IMR-90 (cell line): ENCODE data around the gene CCSER1. TPM values are rescaled to one million over a fixed set of nuclear protein-coding genes. Genes with fewer than 3 reads are reported as not detected.
"Not testable (repeated sequence)": the region's sequence is repeated elsewhere in the genome, so short reads cannot be mapped to it uniquely, and the experiment has no call there.

Experiments used
- ATAC-seq: fragments of 200-7000 bp; cut with Tn5 transposase; 2 replicates; pipeline ENCODE4 v1.9.1; 2020; ENCODE audit warnings: low read depth, mild to moderate bottlenecking, moderate library complexity
- BruUV-seq: library from RNA; stranded (reverse); fragments of 400-500 nt; replicated peaks from 2 replicates; lab custom pipeline; 2021; lab: Mats Ljungman, UMichigan
- CTCF ChIA-PET: fragments of 300-600 bp; formaldehyde crosslinking; extraction: SDS; loops from one replicate; lab custom pipeline; 2021; ENCODE audit warnings: antibody characterized with exemption; lab: Yijun Ruan, JAX
- POLR2A ChIA-PET: fragments of 300-600 bp; sonication (Branson Sonifier 250); formaldehyde crosslinking; loops from one replicate; lab custom pipeline; 2022; ENCODE audit warnings: antibody characterized with exemption; ENCODE audit not compliant: unreplicated experiment; lab: Charles Lee
- DNase-seq: peaks from one replicate; pipeline ENCODE4 v3.0.0; 2013
- H2AFZ ChIP-seq: replicated peaks from 2 replicates; pipeline ENCODE3; 2013; ENCODE audit warnings: low read length, mild to moderate bottlenecking; ENCODE audit not compliant: poor library complexity
- H2AK5ac ChIP-seq: 2 replicates; pipeline ENCODE4 v1.6.1; 2013; ENCODE audit warnings: low read depth, low read length, inconsistent platforms
- H2AK9ac ChIP-seq: replicated peaks from 2 replicates; pipeline ENCODE3; 2013; ENCODE audit warnings: mild to moderate bottlenecking, low read depth, low read length, moderate library complexity; ENCODE audit not compliant: poor library complexity
- H2BK120ac ChIP-seq: 2 replicates; pipeline ENCODE4 v1.6.1; 2013; ENCODE audit warnings: low read depth, low read length, inconsistent platforms
- H2BK15ac ChIP-seq: 3 replicates; pipeline ENCODE4 v1.6.1; 2013; ENCODE audit warnings: low read depth, low read length, inconsistent platforms
- H2BK20ac ChIP-seq: 2 replicates; pipeline ENCODE4 v1.6.1; 2013; ENCODE audit warnings: low read depth, mild to moderate bottlenecking, inconsistent platforms, low read length, moderate library complexity
- H2BK5ac ChIP-seq: 2 replicates; pipeline ENCODE4 v1.6.1; 2013; ENCODE audit warnings: mild to moderate bottlenecking, low read depth, low read length, inconsistent platforms; ENCODE audit not compliant: poor library complexity, severe bottlenecking
- H3K14ac ChIP-seq: replicated peaks from 2 replicates; pipeline ENCODE4 v1.6.1; 2013; ENCODE audit warnings: low read depth, low read length, inconsistent platforms
- H3K18ac ChIP-seq: 2 replicates; pipeline ENCODE4 v1.6.1; 2013; ENCODE audit warnings: low read depth, low read length, control low read depth
- H3K23ac ChIP-seq: 2 replicates; pipeline ENCODE4 v1.6.1; 2013; ENCODE audit warnings: low read depth, low read length, inconsistent platforms
- H3K27ac ChIP-seq: 2 replicates; pipeline ENCODE4 v1.5.1; 2013; ENCODE audit warnings: mild to moderate bottlenecking, control low read depth, low read length; ENCODE audit not compliant: insufficient read depth
- H3K27me3 ChIP-seq: 2 replicates; pipeline ENCODE4 v1.6.1; 2013; ENCODE audit warnings: low read length; ENCODE audit not compliant: control insufficient read depth, insufficient read depth
- H3K36me3 ChIP-seq: 2 replicates; pipeline ENCODE4 v1.6.1; 2013; ENCODE audit warnings: low read length, mixed read lengths; ENCODE audit not compliant: control insufficient read depth, insufficient read depth
- H3K4ac ChIP-seq: 2 replicates; pipeline ENCODE4 v1.6.1; 2013; ENCODE audit warnings: low read depth, low read length, inconsistent platforms
- H3K4me1 ChIP-seq: 2 replicates; pipeline ENCODE4 v1.6.1; 2013; ENCODE audit warnings: low read length, mixed read lengths; ENCODE audit not compliant: control insufficient read depth, insufficient read depth
- H3K4me2 ChIP-seq: 2 replicates; pipeline ENCODE4 v1.6.1; 2013; ENCODE audit warnings: low read depth, mild to moderate bottlenecking, control low read depth, low read length, moderate library complexity
- H3K4me3 ChIP-seq: 2 replicates; pipeline ENCODE4 v1.5.1; 2013; ENCODE audit warnings: low read depth, mild to moderate bottlenecking, control low read depth, low read length, moderate library complexity; ENCODE audit not compliant: insufficient read depth
- H3K56ac ChIP-seq: 2 replicates; pipeline ENCODE4 v1.6.1; 2013; ENCODE audit warnings: low read length, inconsistent platforms; ENCODE audit not compliant: insufficient read depth; ENCODE audit errors: extremely low read depth
- H3K79me1 ChIP-seq, 2 experiments: 2 replicates each; pipeline ENCODE4 v1.6.1; 2013; ENCODE audit warnings: low read length in 2 of 2, inconsistent platforms in 1 of 2, low read depth in 1 of 2
- H3K9ac ChIP-seq: 2 replicates; pipeline ENCODE4 v1.6.1; 2013; ENCODE audit warnings: low read depth, low read length, control low read depth
- H3K9me1 ChIP-seq: 2 replicates; pipeline ENCODE4 v1.6.1; 2013; ENCODE audit warnings: low read length, inconsistent platforms; ENCODE audit not compliant: insufficient read depth
- H3K9me3 ChIP-seq: 2 replicates; pipeline ENCODE4 v1.6.1; 2013; ENCODE audit warnings: low read length; ENCODE audit not compliant: control insufficient read depth, insufficient read depth
- H4K20me1 ChIP-seq: 2 replicates; pipeline ENCODE4 v1.6.1; 2013; ENCODE audit warnings: low read length, inconsistent platforms; ENCODE audit not compliant: insufficient read depth
- H4K5ac ChIP-seq: 2 replicates; pipeline ENCODE4 v1.6.1; 2013; ENCODE audit warnings: mild to moderate bottlenecking, low read depth, low read length, control low read depth
- H4K8ac ChIP-seq, 2 experiments: 2 replicates each; pipeline ENCODE4 v1.6.1; 2013; ENCODE audit warnings: low read depth in 2 of 2, low read length in 2 of 2, control low read depth in 1 of 2, inconsistent platforms in 1 of 2
- H4K91ac ChIP-seq: 2 replicates; pipeline ENCODE4 v1.6.1; 2013; ENCODE audit warnings: low read depth, low read length, inconsistent platforms; ENCODE audit not compliant: insufficient read depth
- CEBPB ChIP-seq: IDR thresholded peaks from 2 replicates; pipeline ENCODE4 v1.6.1; 2012; ENCODE audit warnings: low read depth, low read length, improper control_type of control experiment
- WGBS, 2 experiments: methylation state at CpG; one replicate each; pipeline versions ENCODE4 v1.1.5 to v1.1.7; 2013; ENCODE audit warnings: missing lambda C conversion rate in 2 of 2; ENCODE audit not compliant: insufficient read length in 1 of 2; ENCODE audit errors: extremely low coverage in 2 of 2; 5-methylcytosine and 5-hydroxymethylcytosine counted together
- dilution Hi-C: fragments of 300-500 bp; cut with HindIII; formaldehyde crosslinking; loops from one replicate; pipeline ENCODE4 v1.14.3; 2018; ENCODE audit warnings: low sequenced_read_pairs; ENCODE audit not compliant: unreplicated experiment
- in situ Hi-C: fragments of 300-500 bp; cut with MboI; formaldehyde crosslinking; loops from 3 replicates; pipeline ENCODE4 v1.14.3; 2019; ENCODE audit warnings: low sequenced_read_pairs, inconsistent platforms, mixed read lengths
- intact Hi-C: fragments of 100-400 bp; cut with micrococcal nuclease; formaldehyde crosslinking; loops from 2 replicates; pipeline ENCODE4 v1.10.0; 2022
- polyA plus RNA-seq, 3 experiments: library from polyadenylated mRNA; depleted of rRNA; stranded (reverse); fragments of >200 nt; gene quantifications; 2 replicates each; pipeline ENCODE4 v1.2.3, GENCODE V29; 2012; ENCODE audit warnings: low replicate concordance in 1 of 3
- total RNA-seq: library from RNA; depleted of rRNA; stranded (reverse); fragments of >200 nt; gene quantifications from 2 replicates; pipeline ENCODE4 v1.2.3, GENCODE V29; 2012

CCSER1 gene
- total and polyA plus RNA-seq, 2 of the 4 experiments (the other 2 are of a cell fraction): not detected

DNA sequence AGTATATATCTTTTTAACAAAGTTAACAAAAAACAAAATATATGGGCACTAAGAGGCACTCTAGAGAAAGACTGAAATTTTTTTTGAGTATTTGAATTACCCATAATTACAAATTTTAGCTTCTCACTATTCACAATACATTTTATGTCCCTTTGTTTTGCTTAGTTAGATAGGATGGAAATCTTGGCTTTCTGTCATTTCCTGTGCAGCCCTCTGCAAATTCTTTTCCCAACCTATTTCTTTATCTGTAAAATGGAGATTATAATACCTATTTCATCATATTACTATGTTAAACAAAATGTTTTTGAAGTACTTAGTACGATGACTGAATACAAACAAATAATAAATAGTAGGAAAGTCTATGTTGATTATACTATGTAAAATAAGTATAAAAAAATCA is 710.0 kb downstream of the CCSER1 start:
- Histone ChIP-seq H2BK20ac (no peak overlapping the region), H2AFZ (no peak overlapping the region), H3K4ac (no peak overlapping the region), H4K8ac (no peak overlapping the region), H3K9ac (no peak overlapping the region), H3K23ac (no peak overlapping the region), H3K18ac (no peak overlapping the region), H3K9me1 (no peaks in the 10 kb centered on the region), H3K56ac (no peak overlapping the region), H2BK15ac (no peak overlapping the region), H4K5ac (no peak overlapping the region), H3K36me3 (no peaks in the 10 kb centered on the region), H3K9me3 (no peaks in the 10 kb centered on the region; the same call in 1 of the 2 replicates), H3K14ac (no peak overlapping the region), H4K20me1 (no peaks in the 10 kb centered on the region), H3K79me1 (no peaks in the 10 kb centered on the region), H3K4me2 (no peak overlapping the region), H2AK9ac (no peak overlapping the region), H2BK120ac (no peak overlapping the region), H2AK5ac (no peak overlapping the region), H3K27ac (no peak overlapping the region), H4K91ac (no peak overlapping the region), H3K27me3 (no peaks in the 10 kb centered on the region), H2BK5ac (no peak overlapping the region), H3K4me1 (no peaks in the 10 kb centered on the region), H3K4me3 (no peak overlapping the region)
- DNase-seq (no peak), ATAC-seq (no peak)
- in situ Hi-C loops: no loop called here
- no TSS peak for BruUV-seq
- WGBS, 2 experiments: no CpG with 5 or more reads among the region's 1 CpG
- CTCF ChIA-PET: no interaction called here
- dilution Hi-C loops: no loop called here
- POLR2A ChIA-PET: no interaction called here
- intact Hi-C loops: no loop called here
- no peak for TF ChIP-seq CEBPB

DNA sequence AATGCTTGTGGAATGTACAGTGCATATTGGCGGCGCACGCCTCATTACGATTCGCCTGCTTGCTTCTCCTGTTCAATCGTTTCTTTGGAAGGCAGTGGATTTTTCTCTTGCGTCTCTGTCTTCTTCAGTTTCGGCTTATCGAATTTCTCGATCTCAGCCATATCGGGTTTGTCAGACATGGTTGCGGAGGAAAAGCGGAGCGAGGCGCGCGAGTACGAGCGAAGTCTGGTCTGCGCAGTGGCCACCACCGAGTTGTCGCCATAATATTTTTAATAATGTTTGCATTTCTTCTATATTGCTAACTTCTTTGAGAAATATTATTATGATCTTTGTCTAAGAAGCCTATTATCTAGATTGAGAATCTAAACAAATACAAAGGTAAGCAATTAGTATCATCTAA is 711.7 kb downstream of the CCSER1 start:
- H3K36me3 ChIP-seq, H3K27ac ChIP-seq, H2BK15ac ChIP-seq, H3K18ac ChIP-seq, H3K4ac ChIP-seq, POLR2A ChIA-PET, H2AK9ac ChIP-seq, CTCF ChIA-PET, H3K9me1 ChIP-seq, H4K91ac ChIP-seq, H3K4me2 ChIP-seq, H3K56ac ChIP-seq, BruUV-seq, H3K27me3 ChIP-seq, H3K4me1 ChIP-seq, H3K4me3 ChIP-seq, DNase-seq, dilution Hi-C loops, H4K5ac ChIP-seq, H2BK120ac ChIP-seq, in situ Hi-C loops, H2AFZ ChIP-seq, H4K8ac ChIP-seq, H2BK20ac ChIP-seq, H4K20me1 ChIP-seq, H2BK5ac ChIP-seq, H3K9ac ChIP-seq, H3K14ac ChIP-seq, H3K23ac ChIP-seq, ATAC-seq, H2AK5ac ChIP-seq, H3K79me1 ChIP-seq, H3K9me3 ChIP-seq, intact Hi-C loops: not testable (repeated sequence)
- WGBS, 2 experiments: no CpG with 5 or more reads among the region's 22 CpGs
